GM21423 (cell line): ENCODE results near the gene CBFB.
"Not testable (repeated sequence)": the region's sequence is repeated elsewhere in the genome, so short reads cannot be mapped to it uniquely, and the experiment has no call there.

Experiments used
- ATAC-seq: cut with Tn5 transposase; IDR thresholded peaks from one replicate; pipeline ENCODE4 v1.9.1; 2021; ENCODE audit warnings: mild to moderate bottlenecking, moderate library complexity; ENCODE audit not compliant: unreplicated experiment

Gene CBFB

GRCh38 chr16:67040906-67041305 is 12.0 kb downstream of the CBFB start:
- no peak for ATAC-seq

GRCh38 chr16:67041520-67041919 is 12.6 kb downstream of the CBFB start:
- ATAC-seq: not testable (repeated sequence)

- ATAC-seq: no peak
Measured at GRCh38 chr16:67043420-67043819, 14.5 kb downstream of the CBFB start.

GRCh38 chr16:67050796-67051195 is 21.8 kb downstream of the CBFB start:
- ATAC-seq: no peak

GRCh38 chr16:67052399-67052798 is 23.4 kb downstream of the CBFB start:
- ATAC-seq: no peak

- ATAC-seq: no peak
Measured at GRCh38 chr16:67053767-67054334, 24.9 kb downstream of the CBFB start.

- no peak for ATAC-seq
Measured at GRCh38 chr16:67054901-67055300, 26.0 kb downstream of the CBFB start.

- no peak for ATAC-seq
Measured at GRCh38 chr16:67055712-67056487, 27.0 kb downstream of the CBFB start.

- no peak for ATAC-seq
Measured at GRCh38 chr16:67063008-67063407, 34.1 kb downstream of the CBFB start.

- no peak for ATAC-seq
Measured at GRCh38 chr16:67068212-67068753, 39.3 kb downstream of the CBFB start.

- ATAC-seq: no peak
Measured at GRCh38 chr16:67071476-67072048, 42.6 kb downstream of the CBFB start.

GRCh38 chr16:67075331-67075730 is 46.4 kb downstream of the CBFB start:
- ATAC-seq: no peak

- no peak for ATAC-seq
Measured at GRCh38 chr16:67077871-67078270, 48.9 kb downstream of the CBFB start.

- ATAC-seq: no peak
Measured at GRCh38 chr16:67082100-67082499, 53.2 kb downstream of the CBFB start.

- ATAC-seq: no peak
Measured at GRCh38 chr16:67082891-67083290, 53.9 kb downstream of the CBFB start.

- ATAC-seq: peak; percentile 60
Measured at GRCh38 chr16:67084345-67085028, 55.5 kb downstream of the CBFB start.

GRCh38 chr16:67086822-67087221 is 57.9 kb downstream of the CBFB start:
- no peak for ATAC-seq

- ATAC-seq: no peak
Measured at GRCh38 chr16:67087291-67087690, 58.3 kb downstream of the CBFB start.

GRCh38 chr16:67087803-67088202 is 58.9 kb downstream of the CBFB start:
- ATAC-seq: no peak

GRCh38 chr16:67088551-67088950 is 59.6 kb downstream of the CBFB start:
- ATAC-seq: no peak

- no peak for ATAC-seq
Measured at GRCh38 chr16:67089101-67089500, 60.2 kb downstream of the CBFB start.
